H1 (cell line): Measurements from ENCODE around the gene INAFM1. TPM values are rescaled to one million over a fixed set of nuclear protein-coding genes. Genes with fewer than 3 reads are reported as not detected.
A peak's percentile ranks its signal among the peaks of the same experiment; 100 is the strongest.

Experiments
- CTCF ChIA-PET: fragments of 300-600 bp; sonication (Branson Sonifier 250); formaldehyde crosslinking; loops from one replicate; lab custom pipeline; 2021; ENCODE audit not compliant: partially characterized antibody; lab: Charles Lee
- POLR2A ChIA-PET: fragments of 300-600 bp; sonication (Branson Sonifier 250); formaldehyde crosslinking; loops from one replicate; lab custom pipeline; 2021; ENCODE audit warnings: inconsistent platforms; ENCODE audit not compliant: partially characterized antibody; lab: Charles Lee
- DNase-seq, 2 experiments: peaks; one replicate each; pipeline versions ENCODE4 v3.0.0 to v3.0.0-alpha.2; 2010 to 2022; ENCODE audit warnings: low spot score in 2 of 2, low read depth in 1 of 2, mixed read lengths in 1 of 2
- FAIRE-seq: peaks from 2 replicates; lab custom pipeline; 2011; peaks lifted over from hg19 to GRCh38; lab: Jason Lieb, UNC
- H2AFZ ChIP-seq: 2 replicates; pipeline ENCODE4 v1.8.1; 2012; ENCODE audit warnings: low read length, inconsistent platforms
- H2AK5ac ChIP-seq: 2 replicates; pipeline ENCODE4 v1.6.1; 2013; ENCODE audit warnings: low read depth, low read length
- H2BK120ac ChIP-seq: replicated peaks from 2 replicates; pipeline ENCODE3; 2013; ENCODE audit warnings: low read depth, low read length, inconsistent platforms
- H2BK12ac ChIP-seq: 2 replicates; pipeline ENCODE4 v1.6.1; 2013; ENCODE audit warnings: low read depth, low read length
- H2BK15ac ChIP-seq: 2 replicates; pipeline ENCODE4 v1.6.1; 2013; ENCODE audit warnings: low read length
- H2BK20ac ChIP-seq: 2 replicates; pipeline ENCODE4 v1.6.1; 2013; ENCODE audit warnings: low read length
- H2BK5ac ChIP-seq: 2 replicates; pipeline ENCODE4 v1.6.1; 2013; ENCODE audit warnings: low read depth, low read length
- H3K14ac ChIP-seq: 2 replicates; pipeline ENCODE4 v1.6.1; 2013; ENCODE audit warnings: inconsistent platforms; ENCODE audit not compliant: insufficient read length
- H3K18ac ChIP-seq: 2 replicates; pipeline ENCODE4 v1.6.1; 2013; ENCODE audit warnings: low read length; ENCODE audit errors: extremely low read depth
- H3K23ac ChIP-seq: 2 replicates; pipeline ENCODE4 v1.6.1; 2013; ENCODE audit warnings: inconsistent platforms; ENCODE audit not compliant: insufficient read length
- H3K23me2 ChIP-seq: 2 replicates; pipeline ENCODE4 v1.6.1; 2013; ENCODE audit warnings: low read depth, low read length
- H3K27ac ChIP-seq: 2 replicates; pipeline ENCODE4 v1.6.1; 2011; ENCODE audit warnings: low read depth, low read length, inconsistent platforms
- H3K27me3 ChIP-seq, 4 experiments: replicated peaks in 1 of 4; 1 replicate in 1 of 4; 2 replicates in 3 of 4; pipeline versions ENCODE4 v1.6.1 to v1.8.1; 2011 to 2013; ENCODE audit warnings: low read length in 3 of 4, mild to moderate bottlenecking in 3 of 4, inconsistent platforms in 2 of 4, mixed read lengths in 2 of 4, moderate library complexity in 1 of 4; ENCODE audit not compliant: control insufficient read depth in 3 of 4, insufficient read depth in 3 of 4; ENCODE audit errors: extremely low read depth in 1 of 4
- H3K36me3 ChIP-seq, 4 experiments: 2 replicates each; pipeline versions ENCODE4 v1.6.1 to v1.8.1; 2011 to 2013; ENCODE audit warnings: mild to moderate bottlenecking in 4 of 4, low read length in 3 of 4, moderate library complexity in 2 of 4, control low read depth in 1 of 4, inconsistent platforms in 1 of 4; ENCODE audit not compliant: insufficient read depth in 4 of 4, control insufficient read depth in 2 of 4
- H3K4ac ChIP-seq: replicated peaks from 2 replicates; pipeline ENCODE3; 2013; ENCODE audit warnings: low read length, low read depth, mixed read lengths, inconsistent platforms; ENCODE audit not compliant: insufficient read length
- H3K4me1 ChIP-seq, 4 experiments: replicated peaks in 1 of 4; 1 replicate in 1 of 4; 2 replicates in 3 of 4; pipeline versions ENCODE4 v1.6.1 to v1.8.1; 2011 to 2013; ENCODE audit warnings: low read length in 3 of 4, inconsistent platforms in 2 of 4, mixed read lengths in 1 of 4; ENCODE audit not compliant: insufficient read depth in 4 of 4, control insufficient read depth in 3 of 4
- H3K4me2 ChIP-seq, 2 experiments: 2 replicates each; pipeline versions ENCODE4 v1.6.1 to v1.8.1; 2011 to 2013; ENCODE audit warnings: low read depth in 2 of 2, low read length in 2 of 2, control low read depth in 1 of 2, inconsistent platforms in 1 of 2, mild to moderate bottlenecking in 1 of 2; ENCODE audit not compliant: insufficient read depth in 1 of 2
- H3K4me3 ChIP-seq, 4 experiments: fragments of 200-600, 300-600 bp in 1 of 4; sonication (generic), shearing (Covaris generic), sonication (Bioruptor Twin) in 1 of 4; 2 replicates each; pipeline versions ENCODE4 v1.5.1 to v1.8.1; 2011 to 2016; ENCODE audit warnings: low read length in 4 of 4, low read depth in 3 of 4, control low read depth in 2 of 4, inconsistent platforms in 2 of 4, mild to moderate bottlenecking in 2 of 4, mixed read lengths in 1 of 4, moderate library complexity in 1 of 4; ENCODE audit not compliant: insufficient read depth in 2 of 4; ENCODE audit errors: extremely low read depth in 1 of 4
- H3K56ac ChIP-seq: replicated peaks from 2 replicates; pipeline ENCODE3; 2013; ENCODE audit warnings: low read depth, mild to moderate bottlenecking, mixed read lengths, low read length, inconsistent platforms; ENCODE audit not compliant: insufficient read length
- H3K79me1 ChIP-seq: 2 replicates; pipeline ENCODE4 v1.6.1; 2013; ENCODE audit warnings: low read depth, low read length, control low read depth
- H3K79me2 ChIP-seq, 2 experiments: 2 replicates each; pipeline versions ENCODE4 v1.6.1 to v1.8.1; 2012 to 2013; ENCODE audit warnings: low read length in 2 of 2, mild to moderate bottlenecking in 2 of 2, inconsistent platforms in 1 of 2; ENCODE audit not compliant: insufficient read depth in 2 of 2, control insufficient read depth in 1 of 2
- H3K9ac ChIP-seq, 4 experiments: replicated peaks in 1 of 4; 1 replicate in 1 of 4; 2 replicates in 3 of 4; pipeline versions ENCODE4 v1.6.1 to v1.8.1; 2011 to 2013; ENCODE audit warnings: low read depth in 3 of 4, low read length in 3 of 4, control low read depth in 2 of 4, mild to moderate bottlenecking in 2 of 4, moderate library complexity in 2 of 4, inconsistent platforms in 1 of 4; ENCODE audit errors: extremely low read depth in 1 of 4
- H3K9me3 ChIP-seq, 2 experiments: 2 replicates each; pipeline versions ENCODE4 v1.6.1 to v1.8.1; 2012 to 2013; ENCODE audit warnings: mild to moderate bottlenecking in 2 of 2, moderate library complexity in 2 of 2, control low read depth in 1 of 2, inconsistent platforms in 1 of 2, low read depth in 1 of 2, low read length in 1 of 2, mixed read lengths in 1 of 2; ENCODE audit not compliant: insufficient read depth in 2 of 2
- H4K20me1 ChIP-seq, 2 experiments: replicated peaks in 1 of 2; 2 replicates each; pipeline versions ENCODE3 to v1.8.1; 2011 to 2013; ENCODE audit warnings: inconsistent platforms in 2 of 2, low read length in 2 of 2, mild to moderate bottlenecking in 1 of 2; ENCODE audit not compliant: insufficient read depth in 2 of 2, control insufficient read depth in 1 of 2
- H4K5ac ChIP-seq: 2 replicates; pipeline ENCODE4 v1.6.1; 2013; ENCODE audit warnings: low read length, low read depth, mixed read lengths, inconsistent platforms; ENCODE audit not compliant: insufficient read length
- H4K8ac ChIP-seq: 2 replicates; pipeline ENCODE4 v1.8.0; 2013; ENCODE audit warnings: mild to moderate bottlenecking, moderate library complexity, low read length, inconsistent platforms; ENCODE audit not compliant: insufficient read depth; ENCODE audit errors: extremely low read depth
- H4K91ac ChIP-seq: replicated peaks from 2 replicates; pipeline ENCODE3; 2013; ENCODE audit warnings: low read length, mixed read lengths, inconsistent platforms; ENCODE audit not compliant: insufficient read length
- CHD2 ChIP-seq: IDR thresholded peaks from 2 replicates; pipeline ENCODE4 v1.6.1; 2012; ENCODE audit warnings: low read length, improper control_type of control experiment
- EGR1 ChIP-seq: IDR thresholded peaks from 2 replicates; pipeline ENCODE4 v1.6.1; 2011; ENCODE audit warnings: low read depth, low read length, borderline replicate concordance
- EP300 ChIP-seq, 2 experiments: IDR thresholded peaks; 1 replicate in 1 of 2; 2 replicates in 1 of 2; pipeline ENCODE4 v1.6.1; 2011 to 2012; ENCODE audit warnings: low read depth in 2 of 2, low read length in 2 of 2, mild to moderate bottlenecking in 2 of 2, borderline replicate concordance in 1 of 2, inconsistent platforms in 1 of 2, moderate library complexity in 1 of 2
- GABPA ChIP-seq: IDR thresholded peaks from 2 replicates; pipeline ENCODE4 v1.6.1; 2011; ENCODE audit warnings: mild to moderate bottlenecking, low read length, moderate library complexity, borderline replicate concordance; ENCODE audit not compliant: insufficient read depth
- POLR2A ChIP-seq, 2 experiments: IDR thresholded peaks; 1 replicate in 1 of 2; 2 replicates in 1 of 2; pipeline ENCODE4 v1.6.1; 2011; ENCODE audit warnings: low read depth in 2 of 2, low read length in 2 of 2, mild to moderate bottlenecking in 2 of 2; ENCODE audit errors: control extremely low read depth in 1 of 2
- RAD21 ChIP-seq, 2 experiments: IDR thresholded peaks in 1 of 2; conservative IDR thresholded peaks in 1 of 2; 2 replicates each; pipeline ENCODE4 v1.6.1; 2011; ENCODE audit warnings: low read depth in 2 of 2, low read length in 2 of 2, improper control_type of control experiment in 1 of 2, inconsistent platforms in 1 of 2, mild to moderate bottlenecking in 1 of 2, moderate library complexity in 1 of 2
- SP4 ChIP-seq: IDR thresholded peaks from 2 replicates; pipeline ENCODE4 v1.6.1; 2012; ENCODE audit warnings: low read length, inconsistent platforms
- TAF1 ChIP-seq: IDR thresholded peaks from 2 replicates; pipeline ENCODE4 v1.6.1; 2011; ENCODE audit warnings: mild to moderate bottlenecking, low read depth, low read length
- TBP ChIP-seq: IDR thresholded peaks from 2 replicates; pipeline ENCODE4 v1.6.1; 2011; ENCODE audit warnings: low read depth, low read length, improper control_type of control experiment
- TEAD4 ChIP-seq: IDR thresholded peaks from 2 replicates; pipeline ENCODE4 v1.6.1; 2012; ENCODE audit warnings: low read depth, low read length, inconsistent platforms, mixed read lengths
- WGBS, 2 experiments: shearing (Covaris generic) in 1 of 2; methylation state at CpG; one replicate each; pipeline versions ENCODE4 v1.1.6 to v1.1.7; 2013 to 2015; ENCODE audit warnings: low lambda C conversion rate in 2 of 2, mixed read lengths in 2 of 2, inconsistent platforms in 1 of 2, low coverage in 1 of 2, missing lambda C conversion rate in 1 of 2; ENCODE audit not compliant: insufficient replicate concordance in 2 of 2, insufficient coverage in 1 of 2, insufficient read length in 1 of 2; ENCODE audit errors: extremely low coverage in 1 of 2, missing lambda C conversion rate in 1 of 2; 5-methylcytosine and 5-hydroxymethylcytosine counted together
- polyA plus RNA-seq, 7 experiments: library from polyadenylated mRNA; depleted of rRNA in 3 of 7; stranded (reverse) in 5 of 7; unstranded in 2 of 7; fragments of >200 nt in 5 of 7; fragments of 200-250 nt in 2 of 7; gene quantifications; 1 replicate in 5 of 7; 2 replicates in 1 of 7; 4 replicates in 1 of 7; pipeline versions ENCODE4 v1.2.1 to v1.2.3, GENCODE V29; 2011 to 2013; ENCODE audit warnings: missing spikeins in 2 of 7, mixed read lengths in 2 of 7
- total RNA-seq: library from RNA; stranded (reverse); fragmentation: NEBNext Ultra II Directional; extraction: Animal tissue kit (Norgen Biotek cat#: 25700); gene quantifications from 2 replicates; pipeline ENCODE4 v1.2.1, GENCODE V29; 2021

The INAFM1 gene
- total and polyA plus RNA-seq, 2 of the 8 experiments (the other 6 are each of a cell fraction or from before 2014, with no cell fraction given) = 2.6 to 3.4 TPM

GRCh38 chr19:47227352-47228167 is 47.1 kb upstream of the INAFM1 start:
- Histone ChIP-seq H3K23ac (no peak overlapping the region), H3K9me3 (no peaks in the 10 kb centered on the region), H3K4ac (peak overlapping the region; percentile 12), H3K14ac (no peak overlapping the region), H4K8ac (no peak overlapping the region), H3K36me3 (peaks cover 0 to 3% (median 1%) of the 10 kb centered on the region in 4 experiments; a peak in 2 of 8 replicates), H3K79me1 (peaks cover 16% of the 10 kb centered on the region), H2AK5ac (no peak overlapping the region), H3K4me3 (peak overlapping the region; percentile 40 to 99 (median 72)), H3K23me2 (peaks cover 35% of the 10 kb centered on the region), H2BK20ac (0 out of 2 replicates have a peak overlapping the region, but pooled peaks have one; percentile 3), H4K20me1 (peaks cover 14 to 22% of the 10 kb centered on the region in 2 experiments), H2BK5ac (peak overlapping the region; percentile 96), H4K91ac (peak overlapping the region; percentile 99), H3K4me2 (peak overlapping the region; percentile 81 to 94), H2AFZ (no peak overlapping the region), H3K56ac (peak overlapping the region; percentile 96), H2BK15ac (no peak overlapping the region; the same call in 1 of the 2 replicates), H3K18ac (peak overlapping the region; percentile 98), H3K79me2 (peaks cover 5 to 41% of the 10 kb centered on the region in 2 experiments; a peak in 2 of 4 replicates), H3K27me3 (no peaks in the 10 kb centered on the region; a peak in 1 of 7 replicates), H3K27ac (peak overlapping the region; percentile 82), H4K5ac (peak overlapping the region; percentile 73), H3K4me1 (peaks cover 15 to 39% (median 25%) of the 10 kb centered on the region in 4 experiments), H2BK120ac (peak overlapping the region; percentile 19), H2BK12ac (peak overlapping the region; percentile 71), H3K9ac (peak overlapping the region in 2 of 4 experiments; percentile 45 to 60; a peak in 4 of 7 replicates)
- DNase-seq = peak; percentile 94 to 99
- 2% methylated on average over 20 of the region's 27 CpGs; no CpG with 5 or more reads in 1 of the 2 experiments for WGBS, 2 experiments
- POLR2A ChIA-PET = interaction anchor here (0.6 to 8.2 kb wide), 27 partner anchors 8 to 366 kb away, joined by 3 to 195 read pairs (median 5); partner anchors contain the start of genes CCDC9, DHX34, INAFM1 and ZC3H4
- CTCF ChIA-PET = interaction anchor here (0.5 to 11.9 kb wide), 4 partner anchors 15 to 18 kb away, joined by 3 to 152 read pairs (median 50); no protein-coding TSS in a partner anchor
- FAIRE-seq = no peak
- TF ChIP-seq EGR1 (peak; percentile 94), TAF1 (peak; percentile 68), TEAD4 (peak; percentile 59; the same call in 1 of the 2 replicates), SP4 (peak; percentile 92), CHD2 (peak; percentile 70; the same call in 1 of the 2 replicates), EP300 (IDR thresholded peaks at IDR 0.05; ENCODE audit: borderline replicate concordance in 1 of 2, low read depth in 2 of 2, low read length in 2 of 2) (peak in 1 of 2 experiments; percentile 57; a peak in 2 of 3 replicates), TBP (no peak; the same call in none of the 2 replicates), RAD21 (IDR thresholded peaks at IDR 0.05 in 1 of 2, conservative IDR thresholded peaks at IDR 0.05 in 1 of 2; ENCODE audit: low read depth in 2 of 2, low read length in 2 of 2) (peak in 1 of 2 experiments; percentile 8; a peak in 1 of 4 replicates), POLR2A (IDR thresholded peaks at IDR 0.05; ENCODE audit: control extremely low read depth in 1 of 2, low read depth in 2 of 2, low read length in 2 of 2) (peak in 1 of 2 experiments; percentile 43), GABPA (no peak)
